Common myeloid progenitor, CD34-positive (primary cell): ENCODE data around the gene EN1.

Experiments used
- CTCF ChIA-PET: fragments of 350-600 bp; sonication (Branson Sonifier 250); formaldehyde crosslinking; loops from one replicate; lab custom pipeline; 2021; ENCODE audit warnings: antibody characterized with exemption; lab: Charles Lee
- POLR2A ChIA-PET: fragments of 350-600 bp; sonication (Branson Sonifier 250); formaldehyde crosslinking; loops from one replicate; lab custom pipeline; 2021; ENCODE audit warnings: antibody characterized with exemption; lab: Charles Lee
- DNase-seq, 3 donors: peaks; one replicate each; pipeline versions ENCODE4 v3.0.0 to v3.0.0-alpha.2; 2013
- H3K27ac ChIP-seq, 2 experiments: 1 replicate in 1 of 2; 2 replicates in 1 of 2; pipeline ENCODE4 v1.7.0; 2013; ENCODE audit warnings: inconsistent platforms in 2 of 2, low read length in 2 of 2, mild to moderate bottlenecking in 2 of 2, low read depth in 1 of 2, moderate library complexity in 1 of 2; ENCODE audit not compliant: severe bottlenecking in 2 of 2, insufficient read depth in 1 of 2, poor library complexity in 1 of 2
- H3K27me3 ChIP-seq, 5 experiments: replicated peaks in 2 of 5; 1 replicate in 3 of 5; 2 replicates in 2 of 5; pipeline versions ENCODE4 v1.6.1 to v1.7.0; 2013; ENCODE audit warnings: low read length in 4 of 5, mild to moderate bottlenecking in 2 of 5, moderate library complexity in 2 of 5, inconsistent platforms in 1 of 5; ENCODE audit not compliant: insufficient read depth in 5 of 5, control insufficient read depth in 4 of 5
- H3K36me3 ChIP-seq, 4 experiments: 1 replicate in 2 of 4; 2 replicates in 2 of 4; pipeline versions ENCODE4 v1.6.1 to v1.7.0; 2013; ENCODE audit warnings: low read length in 3 of 4, control low read depth in 1 of 4, mild to moderate bottlenecking in 1 of 4; ENCODE audit not compliant: control insufficient read depth in 4 of 4, insufficient read depth in 4 of 4
- H3K4me1 ChIP-seq, 4 experiments: 1 replicate in 3 of 4; 2 replicates in 1 of 4; pipeline versions ENCODE4 v1.6.1 to v1.7.1; 2013; ENCODE audit warnings: low read length in 3 of 4, mild to moderate bottlenecking in 3 of 4, control low read depth in 1 of 4, inconsistent platforms in 1 of 4, moderate library complexity in 1 of 4; ENCODE audit not compliant: control insufficient read depth in 4 of 4, insufficient read depth in 4 of 4; ENCODE audit errors: control extremely low read depth in 1 of 4
- H3K4me3 ChIP-seq, 7 experiments: 1 replicate in 4 of 7; 2 replicates in 3 of 7; pipeline versions ENCODE4 v1.5.1 to v1.7.0; 2013; ENCODE audit warnings: mild to moderate bottlenecking in 7 of 7, low read length in 6 of 7, moderate library complexity in 6 of 7, inconsistent platforms in 2 of 7, low read depth in 2 of 7, control low read depth in 1 of 7; ENCODE audit not compliant: insufficient read depth in 4 of 7, control insufficient read depth in 1 of 7; ENCODE audit errors: extremely low read depth in 1 of 7
- H3K9me3 ChIP-seq, 5 experiments: 1 replicate in 4 of 5; 2 replicates in 1 of 5; pipeline versions ENCODE4 v1.6.1 to v1.7.1; 2013; ENCODE audit warnings: low read length in 4 of 5, mild to moderate bottlenecking in 2 of 5, inconsistent platforms in 1 of 5, low read depth in 1 of 5, moderate library complexity in 1 of 5; ENCODE audit not compliant: control insufficient read depth in 4 of 5, insufficient read depth in 2 of 5; ENCODE audit errors: control extremely low read depth in 1 of 5
- WGBS: methylation state at CpG from one replicate; pipeline ENCODE4 v1.1.5; 2013; ENCODE audit not compliant: insufficient coverage; 5-methylcytosine and 5-hydroxymethylcytosine counted together

Gene EN1

DNA sequence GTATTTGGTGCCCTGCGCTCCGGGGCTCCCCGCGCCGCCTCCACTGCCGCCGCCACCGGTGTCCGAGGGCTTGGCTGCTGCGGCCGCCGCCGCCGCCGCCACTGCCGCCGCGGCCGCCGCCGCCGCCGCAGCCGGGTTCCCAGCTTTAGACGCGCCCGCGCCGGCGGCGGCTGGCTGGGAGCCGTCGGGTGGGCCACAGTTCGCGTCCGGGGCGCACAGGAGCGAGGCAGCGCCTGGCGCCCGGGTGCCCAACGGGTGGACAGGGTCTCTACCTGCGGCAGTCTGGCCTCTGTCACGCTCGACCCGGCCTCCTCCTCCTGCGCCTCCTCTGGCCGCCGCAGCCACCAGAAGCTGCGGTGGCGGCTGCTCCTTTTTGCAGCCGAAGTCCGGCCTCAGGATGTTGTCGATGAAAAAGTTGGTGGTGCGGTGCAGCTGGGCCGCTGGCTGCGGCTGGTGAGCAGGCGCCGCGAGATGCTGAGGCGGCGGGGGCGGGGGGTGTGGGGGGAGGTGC is 951 bp downstream of the EN1 start:
- Histone ChIP-seq H3K4me3 (no peak overlapping the region), H3K27ac (no peak overlapping the region), H3K4me1 (peaks cover 0 to 22% (median 3%) of the 10 kb centered on the region in 4 experiments), H3K36me3 (no peaks in the 10 kb centered on the region), H3K27me3 (peaks cover 4 to 94% (median 70%) of the 10 kb centered on the region in 5 experiments), H3K9me3 (peaks cover 0 to 5% (median 0%) of the 10 kb centered on the region in 5 experiments)
- CTCF ChIA-PET: interaction anchor here (0.7 to 3.3 kb wide), 4 partner anchors 9 to 12 kb away, joined by 4 to 22 read pairs (median 4); no protein-coding TSS in a partner anchor
- DNase-seq: no peak
- WGBS: 3% methylated on average over 45 of the region's 63 CpGs
- POLR2A ChIA-PET: no interaction called here

DNA sequence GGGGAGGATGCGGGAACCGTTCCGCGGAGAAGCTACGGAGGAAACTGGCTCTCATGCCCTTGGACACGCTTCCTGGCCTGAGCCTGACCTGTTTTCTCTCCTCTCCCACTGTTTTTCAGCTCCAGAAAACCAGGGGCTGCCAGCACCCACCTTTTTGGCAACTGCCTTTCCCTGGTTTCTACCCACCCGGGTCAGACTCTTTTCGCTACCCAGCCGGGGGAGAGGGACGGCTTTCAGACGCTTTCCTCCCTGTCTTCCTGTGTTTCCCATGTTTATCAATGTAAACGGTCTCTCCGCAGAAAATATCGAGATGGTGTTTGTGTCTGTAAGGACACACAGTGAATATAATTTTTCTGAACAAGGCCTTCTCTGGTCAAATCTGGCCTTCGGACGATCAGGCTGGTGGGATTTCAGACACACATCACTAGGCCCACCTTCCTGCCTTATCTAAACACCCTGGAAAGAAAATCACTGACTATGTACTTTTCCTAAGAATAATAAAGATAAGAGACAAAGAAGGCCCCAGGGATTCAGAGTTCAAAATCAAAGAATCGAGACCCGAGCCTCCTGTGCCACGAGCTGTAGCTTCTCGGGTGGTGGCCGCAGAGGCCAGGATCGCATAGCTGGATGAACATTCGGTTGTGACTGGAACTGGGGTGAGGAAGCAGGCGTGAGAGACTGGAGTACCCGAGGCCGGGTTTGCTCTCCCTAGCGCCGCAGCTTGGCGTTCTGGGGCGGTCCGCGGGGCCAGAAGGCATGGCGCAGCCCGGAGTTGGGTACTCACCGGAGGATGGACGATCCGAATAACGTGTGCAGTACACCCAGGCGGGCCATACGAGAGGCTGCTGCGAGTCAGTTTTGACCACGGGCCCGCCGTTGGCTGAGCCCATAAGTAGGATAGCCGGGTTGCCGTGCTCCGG is 1.7 kb downstream of the EN1 start:
- Histone ChIP-seq H3K27ac (no peak overlapping the region), H3K36me3 (no peaks in the 10 kb centered on the region), H3K4me1 (peaks cover 0 to 22% (median 3%) of the 10 kb centered on the region in 4 experiments), H3K27me3 (peaks cover 5 to 94% (median 70%) of the 10 kb centered on the region in 5 experiments), H3K9me3 (peaks cover 0 to 2% (median 0%) of the 10 kb centered on the region in 5 experiments), H3K4me3 (no peak overlapping the region)
- POLR2A ChIA-PET: no interaction called here
- CTCF ChIA-PET: interaction anchor here (0.7 to 3.3 kb wide), 3 partner anchors 8 to 12 kb away, joined by 4 to 22 read pairs (median 7); no protein-coding TSS in a partner anchor
- no peak for DNase-seq
- 5% methylated on average over 42 of the region's 47 CpGs for whole genome bisulfite sequencing

DNA sequence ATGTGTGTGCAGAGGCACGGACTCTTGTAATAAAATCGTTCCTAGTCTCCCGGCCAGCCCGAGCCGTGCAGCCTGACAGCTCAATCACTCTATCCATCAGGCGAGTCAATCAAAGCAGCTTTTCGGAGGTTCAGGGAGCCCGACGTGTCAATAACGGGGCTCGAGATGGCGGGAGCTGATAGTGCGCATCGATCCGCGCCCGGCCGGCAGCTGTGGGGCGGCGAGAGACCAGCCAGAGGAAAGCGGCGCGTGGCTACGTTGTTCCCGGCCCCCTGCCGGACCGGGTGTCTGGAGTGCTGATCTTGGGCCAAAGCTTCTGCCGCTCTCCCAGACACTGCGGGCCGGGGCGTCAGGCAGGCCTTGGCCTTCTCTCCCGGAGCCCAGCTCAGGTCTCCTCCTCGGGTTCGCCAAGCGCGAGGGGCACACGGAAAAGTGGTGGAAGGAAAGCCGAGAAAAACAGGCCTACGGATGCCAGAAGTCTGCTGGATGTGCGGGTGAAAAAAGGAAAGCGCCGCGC is 2.4 kb downstream of the EN1 start:
- Histone ChIP-seq H3K4me3 (no peak overlapping the region), H3K36me3 (no peaks in the 10 kb centered on the region), H3K4me1 (peaks cover 0 to 22% (median 3%) of the 10 kb centered on the region in 4 experiments), H3K27ac (no peak overlapping the region), H3K9me3 (peaks cover 0 to 2% (median 0%) of the 10 kb centered on the region in 5 experiments), H3K27me3 (peaks cover 12 to 94% (median 70%) of the 10 kb centered on the region in 5 experiments)
- CTCF ChIA-PET: interaction anchor here (0.6 to 3.3 kb wide), 3 partner anchors 9 to 29 kb away, joined by 3 to 22 read pairs (median 7); no protein-coding TSS in a partner anchor
- 7% methylated on average over 38 of the region's 43 CpGs for WGBS
- POLR2A ChIA-PET: no interaction called here
- DNase-seq: no peak

DNA sequence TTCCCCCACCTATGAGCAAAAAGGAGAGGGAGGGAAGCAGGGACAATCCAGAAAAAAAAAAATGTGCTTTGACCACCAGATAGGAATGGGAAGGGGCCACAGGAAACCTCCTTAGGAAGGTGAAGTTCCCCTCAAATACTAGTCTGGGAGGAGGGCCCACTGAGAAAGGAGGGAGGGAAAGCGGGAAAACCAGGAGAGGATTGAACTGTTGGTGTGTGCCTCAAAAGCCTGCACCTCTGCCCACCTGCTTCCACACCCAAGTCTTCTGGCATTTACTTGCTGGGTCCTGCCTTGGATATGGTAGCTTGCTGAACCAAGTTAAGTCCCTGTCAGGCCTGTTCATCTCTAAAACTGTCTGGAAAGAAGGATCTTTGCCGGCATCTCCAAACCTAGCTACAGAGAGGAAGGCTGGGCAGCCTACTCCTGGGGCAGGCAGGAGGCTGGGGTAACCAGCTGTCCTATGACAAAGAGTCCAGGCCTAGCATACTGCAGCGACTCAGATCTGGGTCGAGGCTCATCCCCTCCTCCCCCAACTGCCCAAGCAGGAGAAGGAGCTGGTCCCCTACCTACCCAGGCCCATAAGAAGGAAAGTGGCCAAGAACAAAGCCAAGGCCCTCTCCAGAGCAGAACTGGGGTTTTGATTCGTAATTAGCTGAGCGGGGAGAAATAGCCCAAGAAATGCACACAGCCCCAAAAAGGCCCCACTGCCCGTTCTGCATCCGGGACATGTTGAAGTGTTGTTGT is 3.0 kb downstream of the EN1 start:
- Histone ChIP-seq H3K27me3 (peaks cover 18 to 94% (median 69%) of the 10 kb centered on the region in 5 experiments), H3K4me1 (peaks cover 0 to 22% (median 3%) of the 10 kb centered on the region in 4 experiments), H3K4me3 (no peak overlapping the region), H3K9me3 (peaks cover 0 to 3% (median 0%) of the 10 kb centered on the region in 5 experiments), H3K27ac (no peak overlapping the region), H3K36me3 (no peaks in the 10 kb centered on the region)
- ChIA-PET POLR2A (no interaction called here), CTCF (interaction anchor here (0.6 to 3.3 kb wide), 3 partner anchors 9 to 28 kb away, joined by 3 to 22 read pairs (median 7); no protein-coding TSS in a partner anchor)
- DNase-seq: no peak
- WGBS: 9% methylated on average over 7 of the region's 8 CpGs

DNA sequence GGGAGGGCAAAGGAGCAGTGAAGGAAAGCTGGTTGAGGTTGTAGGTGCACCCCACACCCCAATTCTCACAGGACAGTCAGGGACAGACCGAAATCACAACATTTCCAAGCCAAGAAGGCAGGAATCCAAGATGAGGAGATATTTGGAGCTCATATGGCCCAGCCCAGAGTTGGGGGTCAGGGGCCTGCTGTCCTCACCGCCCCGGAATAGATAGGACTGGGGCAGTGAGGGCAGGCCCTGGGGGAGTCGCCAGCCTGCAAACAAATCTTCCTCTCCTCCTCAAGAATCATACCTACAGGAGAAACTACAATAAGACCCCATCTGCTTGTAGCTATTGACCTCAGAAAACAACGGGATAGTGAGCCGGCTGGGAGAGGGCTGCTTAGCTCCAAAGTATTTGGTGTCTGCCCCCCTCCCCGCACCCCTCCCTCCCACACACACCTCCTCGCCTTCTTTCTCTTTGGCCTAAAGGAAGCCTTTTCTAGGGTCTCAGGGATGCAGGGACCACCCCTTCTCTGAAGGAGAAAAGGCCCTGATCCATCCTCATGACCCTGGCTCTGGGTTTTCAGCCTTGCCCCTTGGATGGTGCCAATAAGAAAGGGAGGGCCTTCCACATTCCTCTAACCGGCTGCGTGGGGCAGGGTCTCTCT is 3.8 kb downstream of the EN1 start:
- Histone ChIP-seq H3K27me3 (peaks cover 15 to 94% (median 68%) of the 10 kb centered on the region in 5 experiments), H3K27ac (no peak overlapping the region), H3K9me3 (peaks cover 0 to 4% (median 0%) of the 10 kb centered on the region in 5 experiments), H3K36me3 (no peaks in the 10 kb centered on the region), H3K4me1 (peaks cover 0 to 22% (median 3%) of the 10 kb centered on the region in 4 experiments), H3K4me3 (no peak overlapping the region)
- no peak for DNase-seq
- POLR2A ChIA-PET: no interaction called here
- 27% methylated on average over 3 of the region's 10 CpGs for WGBS
- CTCF ChIA-PET: interaction anchor here (1.3 to 3.3 kb wide), 2 partner anchors 12 to 14 kb away, joined by 9 to 22 read pairs; no protein-coding TSS in a partner anchor
